ENCODE measurements around the gene SEM1.

DNA sequence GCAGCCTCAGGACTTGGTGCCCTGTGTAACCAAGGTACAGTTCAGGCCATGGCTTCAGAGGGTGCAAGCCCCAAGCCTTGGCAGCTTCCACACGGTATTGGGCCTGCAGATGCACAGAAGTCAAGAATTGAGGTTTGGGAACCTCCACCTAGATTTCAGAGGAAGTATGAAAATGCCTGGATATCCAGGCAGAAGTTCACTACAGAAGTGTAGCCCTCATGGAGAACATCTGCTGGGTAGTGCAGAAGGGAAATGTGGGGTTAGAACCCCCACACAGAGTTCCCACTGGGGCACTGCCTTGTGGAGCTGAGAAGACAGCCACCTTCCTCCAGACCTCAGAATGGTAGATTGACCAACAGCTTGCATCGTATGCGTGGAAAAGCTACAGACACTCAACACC, 3.4 kb upstream of the SEM1 start:
- TF ChIP-seq POLR2A (IDR thresholded peaks at IDR 0.05; ENCODE audit: low read length) (no peak), GATA1 (IDR thresholded peaks at IDR 0.05; ENCODE audit: low read depth, low read length) (no peak)

Measured in erythroblast (primary cell).